ENCODE measurements around the gene LPP. TPM values are rescaled to one million over a fixed set of nuclear protein-coding genes. Genes with fewer than 3 reads are reported as not detected.

The LPP gene
- polyA plus RNA-seq, 1 donor (not counting 4 experiments of a cell fraction or from before 2014, with no cell fraction given), result 16.0 TPM

DNA sequence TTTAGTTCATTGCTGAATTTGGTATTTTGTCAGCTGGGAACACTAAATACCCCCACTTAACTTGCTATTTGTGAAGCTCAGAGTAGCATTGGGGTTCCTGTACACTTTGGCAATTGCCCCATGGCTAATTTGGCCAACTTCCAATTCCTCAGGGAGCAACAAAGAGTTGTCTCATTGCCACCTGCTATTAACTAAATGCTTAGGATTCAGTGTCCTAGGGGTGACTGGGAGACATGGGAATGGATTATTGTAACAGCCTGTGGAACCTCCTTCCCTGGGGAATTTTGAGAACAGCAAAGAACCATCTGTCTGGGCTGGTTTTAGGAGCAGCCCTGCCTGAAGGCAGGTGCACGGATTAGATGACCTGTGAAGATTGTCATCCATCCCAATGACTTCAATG, 580.4 kb downstream of the LPP start:
- no peak overlapping the region for H3K4me2 ChIP-seq (ENCODE audit: control insufficient read depth, extremely low read depth, insufficient read depth, low read depth, low read length)
- no peaks in the 10 kb centered on the region for H3K79me2 ChIP-seq (ENCODE audit: control insufficient read depth, insufficient read depth, low read length)
- no peak overlapping the region for H3K27ac ChIP-seq (ENCODE audit: control insufficient read depth, insufficient read depth, low read length)
- H3K36me3 ChIP-seq (ENCODE audit: control insufficient read depth in 2 of 2, extremely low read depth in 1 of 2, insufficient read depth in 2 of 2, low read length in 2 of 2), result no peaks in the 10 kb centered on the region
- no peak overlapping the region for H3K4me3 ChIP-seq (ENCODE audit: control insufficient read depth in 2 of 3, extremely low read depth in 1 of 3, insufficient read depth in 2 of 3, low read depth in 1 of 3, low read length in 3 of 3)
- H3K9ac ChIP-seq (ENCODE audit: control insufficient read depth, extremely low read depth, insufficient read depth, low read length), result no peak overlapping the region
- dilution Hi-C loops (cut with MboI; ENCODE audit: extremely low pct_ligation_motif_present, low sequenced_read_pairs), result no loop called here
- FAIRE-seq, result no peak
- DNase-seq (ENCODE audit: low read depth, low spot score), result no peak
- no peaks in the 10 kb centered on the region for H3K9me1 ChIP-seq (ENCODE audit: control insufficient read depth, extremely low read depth, insufficient read depth, low read length)
- H4K20me1 ChIP-seq (ENCODE audit: control insufficient read depth, extremely low read depth, insufficient read depth, low read length), result no peaks in the 10 kb centered on the region
- TF ChIP-seq CTCF (optimal IDR thresholded peaks at IDR 0.05 in 1 of 3, IDR thresholded peaks at IDR 0.05 in 1 of 3, conservative IDR thresholded peaks at IDR 0.05 in 1 of 3; ENCODE audit: extremely low read depth in 1 of 3, insufficient read depth in 2 of 3, low read length in 3 of 3) (no peak), EZH2 (IDR thresholded peaks at IDR 0.05; ENCODE audit: low read length) (no peak)
- no peaks in the 10 kb centered on the region for H3K27me3 ChIP-seq (ENCODE audit: control insufficient read depth, extremely low read depth, insufficient read depth, low read length)
- no peak overlapping the region for H2AFZ ChIP-seq (ENCODE audit: control insufficient read depth, low read length)
- H3K4me1 ChIP-seq (ENCODE audit: control insufficient read depth, extremely low read depth, insufficient read depth, low read length), result no peaks in the 10 kb centered on the region
- H3K9me3 ChIP-seq (ENCODE audit: control insufficient read depth, low read depth, low read length), result no peaks in the 10 kb centered on the region

- H3K36me3 ChIP-seq (ENCODE audit: control insufficient read depth in 2 of 2, extremely low read depth in 1 of 2, insufficient read depth in 2 of 2, low read length in 2 of 2), result no peaks in the 10 kb centered on the region
- FAIRE-seq, result no peak
- no peak overlapping the region for H3K4me3 ChIP-seq (ENCODE audit: control insufficient read depth in 2 of 3, extremely low read depth in 1 of 3, insufficient read depth in 2 of 3, low read depth in 1 of 3, low read length in 3 of 3)
- no peak overlapping the region for H3K27ac ChIP-seq (ENCODE audit: control insufficient read depth, insufficient read depth, low read length)
- no peak for DNase-seq (ENCODE audit: low read depth, low spot score)
- H2AFZ ChIP-seq (ENCODE audit: control insufficient read depth, low read length), result no peak overlapping the region
- no peaks in the 10 kb centered on the region for H3K9me1 ChIP-seq (ENCODE audit: control insufficient read depth, extremely low read depth, insufficient read depth, low read length)
- H3K4me2 ChIP-seq (ENCODE audit: control insufficient read depth, extremely low read depth, insufficient read depth, low read depth, low read length), result no peak overlapping the region
- no peaks in the 10 kb centered on the region for H3K9me3 ChIP-seq (ENCODE audit: control insufficient read depth, low read depth, low read length)
- H4K20me1 ChIP-seq (ENCODE audit: control insufficient read depth, extremely low read depth, insufficient read depth, low read length), result no peaks in the 10 kb centered on the region
- no peaks in the 10 kb centered on the region for H3K27me3 ChIP-seq (ENCODE audit: control insufficient read depth, extremely low read depth, insufficient read depth, low read length)
- no peaks in the 10 kb centered on the region for H3K4me1 ChIP-seq (ENCODE audit: control insufficient read depth, extremely low read depth, insufficient read depth, low read length)
- H3K9ac ChIP-seq (ENCODE audit: control insufficient read depth, extremely low read depth, insufficient read depth, low read length), result no peak overlapping the region
- no peaks in the 10 kb centered on the region for H3K79me2 ChIP-seq (ENCODE audit: control insufficient read depth, insufficient read depth, low read length)
- dilution Hi-C loops (cut with MboI; ENCODE audit: extremely low pct_ligation_motif_present, low sequenced_read_pairs), result no loop called here
- no peak for TF ChIP-seq EZH2 (IDR thresholded peaks at IDR 0.05; ENCODE audit: low read length)
- TF ChIP-seq CTCF (optimal IDR thresholded peaks at IDR 0.05 in 1 of 3, IDR thresholded peaks at IDR 0.05 in 1 of 3, conservative IDR thresholded peaks at IDR 0.05 in 1 of 3; ENCODE audit: extremely low read depth in 1 of 3, insufficient read depth in 2 of 3, low read length in 3 of 3), result no peak
These were observed 585.6 kb downstream of the LPP start for GRCh38 chr3:188739511-188739910.

Measured in keratinocyte (primary cell).